ENCODE data around the gene PIEZO1.
A peak's percentile ranks its signal among the peaks of the same experiment; 100 is the strongest.

PIEZO1 gene

GRCh38 chr16:88760424-88761142 is 24.4 kb downstream of the PIEZO1 start:
- peaks cover 4% of the 10 kb centered on the region for H3K9me3 Mint-ChIP-seq
- TF ChIP-seq, protein P1, sequence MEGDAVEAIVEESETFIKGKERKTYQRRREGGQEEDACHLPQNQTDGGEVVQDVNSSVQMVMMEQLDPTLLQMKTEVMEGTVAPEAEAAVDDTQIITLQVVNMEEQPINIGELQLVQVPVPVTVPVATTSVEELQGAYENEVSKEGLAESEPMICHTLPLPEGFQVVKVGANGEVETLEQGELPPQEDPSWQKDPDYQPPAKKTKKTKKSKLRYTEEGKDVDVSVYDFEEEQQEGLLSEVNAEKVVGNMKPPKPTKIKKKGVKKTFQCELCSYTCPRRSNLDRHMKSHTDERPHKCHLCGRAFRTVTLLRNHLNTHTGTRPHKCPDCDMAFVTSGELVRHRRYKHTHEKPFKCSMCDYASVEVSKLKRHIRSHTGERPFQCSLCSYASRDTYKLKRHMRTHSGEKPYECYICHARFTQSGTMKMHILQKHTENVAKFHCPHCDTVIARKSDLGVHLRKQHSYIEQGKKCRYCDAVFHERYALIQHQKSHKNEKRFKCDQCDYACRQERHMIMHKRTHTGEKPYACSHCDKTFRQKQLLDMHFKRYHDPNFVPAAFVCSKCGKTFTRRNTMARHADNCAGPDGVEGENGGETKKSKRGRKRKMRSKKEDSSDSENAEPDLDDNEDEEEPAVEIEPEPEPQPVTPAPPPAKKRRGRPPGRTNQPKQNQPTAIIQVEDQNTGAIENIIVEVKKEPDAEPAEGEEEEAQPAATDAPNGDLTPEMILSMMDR (IDR thresholded peaks at IDR 0.05): no peak
- H3K4me1 Mint-ChIP-seq: peaks cover 32% of the 10 kb centered on the region
- H3K27ac Mint-ChIP-seq: no peak overlapping the region
- H3K4me3 Mint-ChIP-seq: no peak overlapping the region
- H3K36me3 Mint-ChIP-seq (ENCODE audit: low read depth): no peaks in the 10 kb centered on the region
- peaks cover 30% of the 10 kb centered on the region for H3K27me3 Mint-ChIP-seq (ENCODE audit: low read depth, poor library complexity)
- no peak for DNase-seq

DNA sequence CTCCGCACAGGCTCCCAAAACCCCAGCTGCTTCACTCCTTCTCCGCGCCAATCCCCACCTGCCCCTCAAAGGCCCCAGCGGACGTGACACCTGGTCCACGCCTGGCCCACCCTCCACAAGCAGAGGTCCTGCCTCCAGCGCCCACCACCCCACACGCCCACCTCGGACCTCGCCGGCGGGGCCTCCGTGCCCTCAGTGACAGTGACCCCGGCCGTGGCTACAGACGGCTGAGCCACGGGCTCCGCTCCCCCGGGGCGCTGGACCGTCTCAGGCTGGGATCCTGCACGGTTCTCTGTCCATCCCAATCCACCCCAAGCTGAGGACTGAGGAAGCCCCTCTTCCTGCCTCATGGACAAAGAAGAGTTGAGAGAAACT is 25.1 kb downstream of the PIEZO1 start:
- TF ChIP-seq, protein P1 (IDR thresholded peaks at IDR 0.05): no peak
- Mint-ChIP-seq H3K36me3 (ENCODE audit: low read depth) (no peaks in the 10 kb centered on the region), H3K9me3 (peaks cover 4% of the 10 kb centered on the region), H3K4me1 (peaks cover 31% of the 10 kb centered on the region), H3K27me3 (ENCODE audit: low read depth, poor library complexity) (peaks cover 24% of the 10 kb centered on the region), H3K27ac (no peak overlapping the region), H3K4me3 (no peak overlapping the region)
- DNase-seq: peak; percentile 53

DNA sequence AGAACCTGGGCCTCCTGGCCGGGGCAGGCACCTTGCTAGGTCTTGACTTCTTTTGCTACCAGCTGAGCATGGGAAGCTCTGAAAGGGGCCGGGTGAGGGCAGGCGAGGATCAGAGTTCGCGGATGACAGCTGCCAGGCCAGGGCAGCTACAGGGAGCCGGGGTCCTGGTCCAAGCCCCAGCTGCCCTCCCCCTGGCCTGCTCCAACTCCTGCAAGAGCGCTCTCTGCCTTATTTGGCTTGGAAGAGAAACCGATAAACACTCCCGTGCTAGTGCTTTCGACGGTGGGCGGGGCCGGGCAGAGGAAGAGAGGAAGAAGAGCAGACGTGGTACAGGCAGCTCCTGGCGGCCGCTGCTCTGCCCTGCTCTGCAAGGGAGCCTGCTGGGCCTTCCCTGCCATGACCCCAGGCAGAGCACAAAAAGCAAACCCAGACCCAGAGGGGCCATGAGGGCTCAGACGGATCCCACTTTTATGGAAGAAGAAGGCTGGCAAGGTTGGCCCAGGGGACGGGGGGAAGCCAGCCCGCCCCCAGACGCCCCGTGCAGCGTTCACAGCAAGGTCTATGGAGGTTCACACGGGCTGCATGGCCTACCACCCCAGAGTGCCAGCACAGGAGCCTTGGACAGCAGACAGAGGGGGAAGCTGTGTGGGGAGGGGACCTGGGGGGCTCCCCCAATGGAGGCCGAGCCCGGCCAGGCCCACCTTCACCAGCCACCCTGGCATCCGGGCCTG is 25.6 kb downstream of the PIEZO1 start:
- Mint-ChIP-seq H3K27ac (no peak overlapping the region), H3K27me3 (ENCODE audit: low read depth, poor library complexity) (peaks cover 21% of the 10 kb centered on the region), H3K4me1 (peaks cover 29% of the 10 kb centered on the region), H3K36me3 (ENCODE audit: low read depth) (no peaks in the 10 kb centered on the region), H3K9me3 (peaks cover 4% of the 10 kb centered on the region), H3K4me3 (peak overlapping the region; percentile 15)
- peak; percentile 61 for DNase-seq
- TF ChIP-seq, protein P1 (IDR thresholded peaks at IDR 0.05): no peak

DNA sequence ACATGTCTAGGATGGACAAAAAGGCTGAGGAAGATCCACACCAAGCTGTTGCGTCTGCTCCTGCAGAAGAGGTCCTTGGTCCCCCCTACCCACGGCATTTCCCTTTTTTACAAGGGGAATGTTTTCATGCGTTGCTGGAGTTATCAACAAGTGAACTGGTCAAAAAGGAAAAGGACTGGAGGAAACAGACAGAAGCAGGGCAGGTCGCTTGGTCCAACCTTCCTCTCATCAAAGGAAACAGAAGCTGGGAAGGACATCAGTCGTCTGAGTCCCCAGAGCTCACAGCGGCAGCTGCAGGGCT is 26.1 kb downstream of the PIEZO1 start:
- DNase-seq: no peak
- Mint-ChIP-seq H3K27ac (no peak overlapping the region), H3K4me3 (no peak overlapping the region), H3K36me3 (ENCODE audit: low read depth) (no peaks in the 10 kb centered on the region), H3K4me1 (peaks cover 29% of the 10 kb centered on the region), H3K9me3 (peaks cover 4% of the 10 kb centered on the region), H3K27me3 (ENCODE audit: low read depth, poor library complexity) (peaks cover 21% of the 10 kb centered on the region)
- TF ChIP-seq, protein P1 (IDR thresholded peaks at IDR 0.05): no peak

GRCh38 chr16:88758227-88758943 is 26.6 kb downstream of the PIEZO1 start:
- Mint-ChIP-seq H3K4me1 (peaks cover 24% of the 10 kb centered on the region), H3K36me3 (ENCODE audit: low read depth) (no peaks in the 10 kb centered on the region), H3K27ac (no peak overlapping the region), H3K4me3 (no peak overlapping the region), H3K9me3 (peaks cover 4% of the 10 kb centered on the region), H3K27me3 (ENCODE audit: low read depth, poor library complexity) (peaks cover 16% of the 10 kb centered on the region)
- no peak for DNase-seq
- TF ChIP-seq, protein P1 (IDR thresholded peaks at IDR 0.05): no peak
